ENCODE measurements around the gene GALNT10. TPM values are rescaled to one million over a fixed set of nuclear protein-coding genes. Genes with fewer than 3 reads are reported as not detected.

Gene GALNT10
- total RNA-seq, 2 donors from 2014 or later, result 48.3 to 52.6 TPM

GRCh38 chr5:154218786-154219185 is 28.3 kb downstream of the GALNT10 start:
- intact Hi-C loops (cut with DNase I, micrococcal nuclease), result no loop called here
- ATAC-seq, result no peak
- DNase-seq, result no peak

DNA sequence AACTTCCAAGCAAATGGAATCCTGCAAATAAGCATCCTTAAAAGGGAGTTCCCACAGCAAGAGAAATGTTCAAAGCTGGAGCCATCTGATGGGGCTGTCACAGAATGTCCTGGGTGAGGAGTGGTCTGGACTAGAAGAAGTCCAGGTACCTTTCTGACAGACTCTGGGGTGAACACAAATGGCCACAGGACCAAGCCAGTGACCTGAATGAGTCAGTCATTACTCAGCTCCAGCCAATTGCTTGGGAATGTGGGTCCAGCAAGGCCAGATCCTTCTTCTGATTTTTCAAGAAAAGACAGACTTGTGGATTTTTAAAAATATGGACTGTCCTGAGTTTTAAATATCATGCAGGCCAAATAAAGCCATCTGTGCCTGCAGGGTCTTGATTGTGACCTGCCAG is 30.1 kb downstream of the GALNT10 start:
- DNase-seq (no peak), ATAC-seq (no peak)
- intact Hi-C loops (cut with DNase I, micrococcal nuclease), result no loop called here

DNA sequence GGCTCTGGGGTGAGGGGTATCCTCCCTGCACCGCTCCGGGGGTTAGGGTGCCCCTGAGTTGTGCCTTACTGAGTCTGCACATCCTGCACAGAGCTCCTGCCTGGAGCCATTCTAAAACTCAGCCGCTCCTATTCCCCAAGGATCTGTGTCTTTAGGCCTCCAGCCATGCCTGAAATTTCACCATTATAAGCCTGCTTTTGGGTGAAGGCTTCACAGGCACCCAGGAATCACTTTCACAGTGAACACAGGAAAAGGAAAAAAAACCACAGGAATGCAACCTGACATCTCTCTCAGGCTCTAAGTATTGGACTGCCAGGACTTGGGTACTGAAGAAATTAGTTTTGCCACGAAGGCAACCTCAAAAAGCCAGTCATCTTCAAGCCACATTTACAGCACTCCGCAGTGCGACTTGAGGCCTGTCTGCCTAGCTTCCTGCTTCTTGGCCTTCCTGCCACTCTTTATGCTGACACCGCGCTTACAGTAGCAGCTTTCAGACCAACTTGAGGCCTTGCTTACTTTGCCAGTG is 30.9 kb downstream of the GALNT10 start:
- intact Hi-C loops (cut with DNase I, micrococcal nuclease), result no loop called here
- no peak for ATAC-seq
- peak in 1 of 2 donors; percentile 21 for DNase-seq

DNA sequence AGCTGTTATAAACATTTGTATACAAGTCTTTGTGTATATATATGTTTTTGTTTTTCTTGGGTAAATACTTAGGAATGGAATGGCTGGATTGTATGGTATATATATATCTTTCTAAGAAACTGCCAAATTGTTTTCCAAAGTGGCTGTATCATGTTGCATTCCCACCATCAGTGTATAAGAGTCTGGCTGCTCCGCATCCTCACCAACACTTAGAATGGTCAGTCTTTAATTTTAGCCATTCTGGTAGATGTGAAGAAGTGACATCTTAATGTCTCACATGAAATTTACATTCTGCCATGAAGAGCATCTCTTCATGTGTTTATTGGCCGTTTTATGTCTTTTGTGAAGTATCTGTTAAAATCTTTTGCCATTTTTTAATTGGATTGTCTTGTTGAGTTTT is 31.9 kb downstream of the GALNT10 start:
- intact Hi-C loops (cut with DNase I, micrococcal nuclease), result no loop called here
- ATAC-seq, result no peak
- no peak for DNase-seq

DNA sequence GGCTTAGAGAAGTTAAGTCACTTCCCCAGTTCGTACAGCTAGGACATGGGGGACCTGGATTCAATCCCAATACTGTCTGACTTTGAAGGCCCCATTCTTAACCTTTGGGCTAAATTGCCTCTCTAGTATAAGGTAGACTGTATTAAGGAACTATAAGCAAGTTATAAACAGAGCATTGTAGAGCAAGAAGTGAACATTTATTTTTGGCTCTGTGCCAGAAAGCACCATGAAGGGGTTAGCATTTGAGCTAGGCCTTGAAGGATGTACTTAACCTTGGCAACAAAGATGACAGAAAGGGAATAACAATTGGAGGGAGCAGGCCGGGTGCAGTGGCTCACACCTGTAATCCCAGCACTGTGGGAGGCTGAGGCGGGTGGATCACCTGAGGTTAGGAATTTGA is 32.8 kb downstream of the GALNT10 start:
- intact Hi-C loops (cut with DNase I, micrococcal nuclease), result no loop called here
- DNase-seq (no peak), ATAC-seq (no peak)

DNA sequence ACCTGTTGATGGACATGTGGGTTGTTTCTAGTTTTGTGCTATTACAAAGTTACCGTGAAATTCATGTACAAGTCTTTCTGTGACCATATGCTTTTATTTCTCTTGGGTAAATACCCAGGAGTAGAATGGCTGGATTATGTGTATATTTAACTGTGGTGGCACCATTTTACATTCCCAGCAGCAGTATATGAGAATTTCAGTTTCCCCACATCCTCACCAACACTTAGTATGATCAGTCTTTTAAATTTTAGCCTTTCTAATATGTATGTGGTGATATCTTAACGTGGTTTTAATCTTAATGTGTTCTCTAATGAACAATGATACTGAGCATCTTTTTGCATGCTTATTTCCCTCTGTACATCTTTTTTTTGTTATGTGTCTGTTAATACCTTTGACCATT is 36.6 kb downstream of the GALNT10 start:
- ATAC-seq (no peak), DNase-seq (no peak)
- intact Hi-C loops (cut with DNase I, micrococcal nuclease), result no loop called here

- no peak for ATAC-seq
- intact Hi-C loops (cut with DNase I, micrococcal nuclease), result no loop called here
- DNase-seq, result no peak
Measured at GRCh38 chr5:154228696-154229095, 38.2 kb downstream of the GALNT10 start.

DNA sequence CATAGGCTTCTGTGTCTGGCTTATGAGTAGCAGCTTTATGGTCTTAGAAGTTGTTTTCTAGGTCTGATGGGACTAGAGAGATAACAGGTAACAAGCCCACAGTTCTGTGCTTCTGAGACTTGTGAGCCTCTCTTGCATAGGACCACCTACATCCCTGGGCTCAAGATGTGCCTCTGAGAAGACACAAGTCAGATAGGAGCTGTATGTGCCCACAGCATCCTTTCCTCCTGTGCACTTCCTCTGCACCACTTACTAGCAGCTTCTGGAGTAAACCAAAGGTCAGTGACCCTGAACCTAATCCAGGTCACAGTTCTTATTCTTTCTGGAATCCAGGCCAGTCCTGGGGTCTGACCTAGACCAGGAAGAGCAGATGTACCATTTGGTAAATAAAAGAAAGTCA is 40.0 kb downstream of the GALNT10 start:
- intact Hi-C loops (cut with DNase I, micrococcal nuclease), result no loop called here
- ATAC-seq, result no peak

DNA sequence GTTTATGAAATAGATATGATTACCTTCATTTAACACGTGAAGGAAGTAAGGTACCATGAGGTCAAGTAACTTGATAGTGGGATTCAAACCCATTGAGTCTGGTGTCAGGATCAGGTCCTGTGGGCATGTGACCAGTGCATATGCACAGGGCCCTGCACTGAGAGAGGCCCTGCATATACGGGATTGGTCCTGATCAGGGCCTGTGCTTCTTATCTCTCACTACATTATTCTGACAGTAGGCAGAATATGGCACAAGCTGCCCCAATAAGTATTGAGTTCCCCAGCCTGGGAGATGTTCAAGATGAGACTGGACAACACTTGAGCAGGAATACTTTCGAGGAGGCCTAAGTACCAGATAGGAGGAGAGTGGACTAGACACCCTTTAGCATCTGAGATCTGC is 44.0 kb downstream of the GALNT10 start:
- intact Hi-C loops (cut with DNase I, micrococcal nuclease), result no loop called here
- ATAC-seq, result no peak
- DNase-seq, result no peak

More for the DNA sequence above, 40.0 kb downstream of the GALNT10 start:
- DNase-seq, result no peak

DNA sequence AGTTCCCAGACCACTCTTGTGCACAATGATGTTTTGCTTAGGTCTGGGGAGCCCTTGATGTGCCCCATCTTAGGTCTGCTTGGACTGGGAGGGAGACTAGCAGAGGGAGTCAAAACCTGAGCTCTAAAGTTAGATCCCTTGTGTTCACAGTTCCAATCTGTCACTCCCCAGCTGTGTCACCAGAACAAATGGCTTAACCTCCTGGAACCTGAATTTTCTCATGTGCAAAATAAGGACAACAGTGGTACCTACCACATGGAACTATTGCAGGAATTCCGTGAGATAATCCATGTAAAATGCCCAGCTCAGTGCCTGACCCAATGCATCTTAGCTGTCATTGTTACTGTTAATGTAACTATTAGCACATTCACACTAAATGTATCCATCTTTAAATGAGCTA is 45.5 kb downstream of the GALNT10 start:
- no peak for DNase-seq
- intact Hi-C loops (cut with DNase I, micrococcal nuclease), result no loop called here
- ATAC-seq, result no peak

GRCh38 chr5:154236536-154237375 is 46.2 kb downstream of the GALNT10 start:
- ATAC-seq, result no peak
- DNase-seq, result no peak
- intact Hi-C loops (cut with DNase I, micrococcal nuclease), result no loop called here

- no peak for ATAC-seq
- no peak for DNase-seq
- intact Hi-C loops (cut with DNase I, micrococcal nuclease), result no loop called here
Measured at GRCh38 chr5:154237376-154237743, 46.8 kb downstream of the GALNT10 start.

DNA sequence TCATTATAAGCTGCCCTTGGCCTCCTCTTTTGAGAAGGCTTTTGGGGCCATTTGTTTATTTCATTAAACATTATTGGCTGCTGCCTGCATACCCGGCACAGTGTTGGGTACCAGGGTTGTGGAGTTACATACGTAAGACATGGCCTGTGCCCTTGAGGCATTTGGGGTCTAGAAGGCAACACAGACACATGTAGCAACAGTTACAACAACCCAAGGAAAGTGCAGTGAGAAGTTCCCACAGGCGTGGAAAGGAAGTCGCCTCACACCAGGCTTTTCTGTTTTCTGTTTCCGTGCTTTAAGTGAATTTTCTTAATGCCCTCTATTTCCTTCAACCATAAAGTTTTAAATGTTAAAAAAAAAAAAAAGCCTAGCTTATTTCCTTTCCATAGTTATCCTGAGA is 47.4 kb downstream of the GALNT10 start:
- no peak for DNase-seq
- no peak for ATAC-seq
- intact Hi-C loops (cut with DNase I, micrococcal nuclease), result no loop called here

GRCh38 chr5:154238776-154239481 is 48.4 kb downstream of the GALNT10 start:
- intact Hi-C loops (cut with DNase I, micrococcal nuclease), result no loop called here
- ATAC-seq, result no peak
- no peak for DNase-seq

- ATAC-seq (no peak), DNase-seq (no peak)
- intact Hi-C loops (cut with DNase I, micrococcal nuclease), result no loop called here
Measured at GRCh38 chr5:154240595-154240994, 50.1 kb downstream of the GALNT10 start.

- ATAC-seq (no peak), DNase-seq (no peak)
- intact Hi-C loops (cut with DNase I, micrococcal nuclease), result no loop called here
Measured at GRCh38 chr5:154241021-154241420, 50.5 kb downstream of the GALNT10 start.

DNA sequence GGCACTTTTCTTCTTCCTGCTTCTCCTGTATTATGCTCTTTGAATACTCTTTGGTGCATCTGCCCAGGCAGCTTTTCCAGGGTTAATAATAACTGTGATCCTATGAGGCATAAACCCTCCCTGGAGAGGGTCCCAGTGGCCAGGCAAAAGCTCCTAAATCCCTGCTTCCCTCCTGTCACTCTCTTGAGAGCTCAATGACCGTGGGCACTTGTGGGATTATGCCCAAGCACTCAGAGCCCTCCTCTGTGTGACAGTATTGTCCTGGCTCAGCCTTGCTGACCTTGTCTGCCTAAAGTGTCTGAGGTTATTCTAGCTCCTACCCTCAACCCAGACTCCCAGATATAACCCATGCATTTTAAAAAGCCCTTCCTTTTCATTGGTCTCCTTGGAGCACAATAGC is 51.9 kb downstream of the GALNT10 start:
- DNase-seq, result no peak
- no peak for ATAC-seq
- intact Hi-C loops (cut with DNase I, micrococcal nuclease), result no loop called here

DNA sequence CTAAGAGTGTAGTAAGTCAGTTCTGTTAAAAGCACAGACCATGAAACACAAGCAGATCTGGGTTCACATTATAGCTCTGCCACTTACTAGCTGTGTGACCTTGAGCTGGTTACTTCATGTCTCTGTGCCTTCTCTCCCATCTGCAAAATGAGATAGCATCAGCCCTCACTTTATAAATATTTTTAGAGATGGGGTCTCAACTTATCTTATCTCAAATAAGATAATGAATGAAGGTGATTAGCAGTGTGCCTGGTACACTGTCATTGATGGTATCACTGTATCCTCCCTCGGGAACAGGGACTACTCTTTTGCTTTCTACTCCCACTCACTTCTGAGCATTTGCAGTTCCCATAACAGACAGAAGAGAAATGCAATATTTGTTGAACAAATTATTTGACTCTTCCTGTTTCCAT is 52.4 kb downstream of the GALNT10 start:
- DNase-seq (no peak), ATAC-seq (no peak)
- intact Hi-C loops (cut with DNase I, micrococcal nuclease), result no loop called here

GRCh38 chr5:154243736-154244135 is 53.2 kb downstream of the GALNT10 start:
- DNase-seq, result no peak
- intact Hi-C loops (cut with DNase I, micrococcal nuclease), result no loop called here
- no peak for ATAC-seq

DNA sequence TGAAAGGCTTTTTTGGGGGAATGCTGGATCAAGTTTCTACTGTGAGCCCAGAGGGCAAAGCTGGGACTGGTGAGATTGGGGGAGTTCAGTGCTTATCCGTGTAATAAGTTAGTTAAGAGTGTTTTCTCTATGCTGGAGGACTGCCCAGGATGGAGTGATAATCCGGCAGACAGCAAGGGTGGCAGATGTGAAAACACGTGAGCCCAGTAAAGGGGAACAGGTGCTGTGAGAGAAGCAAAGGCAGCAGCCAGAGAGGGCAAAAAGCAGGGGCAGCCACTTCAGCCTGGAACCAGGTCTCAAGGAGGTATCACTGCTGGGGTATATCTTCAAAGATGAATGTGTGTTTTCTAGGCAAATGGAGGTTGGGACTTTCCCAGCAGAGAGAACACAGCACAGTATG is 53.9 kb downstream of the GALNT10 start:
- DNase-seq (no peak), ATAC-seq (no peak)
- intact Hi-C loops (cut with DNase I, micrococcal nuclease), result no loop called here

All from left colon (tissue), 2 donors.